ENCODE measurements around the gene PRTG. TPM values are rescaled to one million over a fixed set of nuclear protein-coding genes. Genes with fewer than 3 reads are reported as not detected.
"Not testable (repeated sequence)": the region's sequence is repeated elsewhere in the genome, so short reads cannot be mapped to it uniquely, and the experiment has no call there.

The PRTG gene
- total RNA-seq, 1 experiment from 2014 or later, result 3.6 TPM

DNA sequence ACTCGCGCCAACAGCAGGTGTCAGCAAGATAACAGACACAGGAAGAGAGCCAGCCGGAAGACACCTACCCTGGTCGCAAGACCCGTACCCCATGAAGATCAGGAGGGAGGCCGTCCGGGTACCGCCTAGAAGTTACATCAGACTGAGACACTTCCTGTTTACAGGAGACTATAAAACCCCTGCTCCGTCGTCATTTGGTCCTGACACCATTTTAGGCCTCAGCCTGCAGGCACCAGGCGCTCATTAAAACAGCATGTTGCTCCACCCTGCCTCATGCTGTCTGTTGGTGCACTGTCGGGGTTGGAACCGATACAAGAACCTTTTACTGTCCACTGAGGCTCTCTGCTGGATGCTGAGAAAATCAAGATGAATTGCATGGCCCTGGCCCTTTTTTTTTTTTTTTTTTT is 15.6 kb upstream of the PRTG start:
- no peak for DNase-seq (ENCODE audit: low spot score)
- Mint-ChIP-seq H3K27me3 (ENCODE audit: low read depth) (no peaks in the 10 kb centered on the region), H3K36me3 (no peaks in the 10 kb centered on the region), H3K4me1 (peaks cover 8% of the 10 kb centered on the region), H3K9me3 (no peaks in the 10 kb centered on the region), H3K4me3 (no peak overlapping the region), H3K27ac (no peak overlapping the region)
- ChIA-PET POLR2A (no interaction called here), CTCF (interaction anchor here (0.5 kb wide), 1 partner anchor 29 kb away, joined by 4 read pairs; no protein-coding TSS in a partner anchor)
- ATAC-seq, result no peak; the same call in 1 of the 2 replicates
- TF ChIP-seq, protein P1, sequence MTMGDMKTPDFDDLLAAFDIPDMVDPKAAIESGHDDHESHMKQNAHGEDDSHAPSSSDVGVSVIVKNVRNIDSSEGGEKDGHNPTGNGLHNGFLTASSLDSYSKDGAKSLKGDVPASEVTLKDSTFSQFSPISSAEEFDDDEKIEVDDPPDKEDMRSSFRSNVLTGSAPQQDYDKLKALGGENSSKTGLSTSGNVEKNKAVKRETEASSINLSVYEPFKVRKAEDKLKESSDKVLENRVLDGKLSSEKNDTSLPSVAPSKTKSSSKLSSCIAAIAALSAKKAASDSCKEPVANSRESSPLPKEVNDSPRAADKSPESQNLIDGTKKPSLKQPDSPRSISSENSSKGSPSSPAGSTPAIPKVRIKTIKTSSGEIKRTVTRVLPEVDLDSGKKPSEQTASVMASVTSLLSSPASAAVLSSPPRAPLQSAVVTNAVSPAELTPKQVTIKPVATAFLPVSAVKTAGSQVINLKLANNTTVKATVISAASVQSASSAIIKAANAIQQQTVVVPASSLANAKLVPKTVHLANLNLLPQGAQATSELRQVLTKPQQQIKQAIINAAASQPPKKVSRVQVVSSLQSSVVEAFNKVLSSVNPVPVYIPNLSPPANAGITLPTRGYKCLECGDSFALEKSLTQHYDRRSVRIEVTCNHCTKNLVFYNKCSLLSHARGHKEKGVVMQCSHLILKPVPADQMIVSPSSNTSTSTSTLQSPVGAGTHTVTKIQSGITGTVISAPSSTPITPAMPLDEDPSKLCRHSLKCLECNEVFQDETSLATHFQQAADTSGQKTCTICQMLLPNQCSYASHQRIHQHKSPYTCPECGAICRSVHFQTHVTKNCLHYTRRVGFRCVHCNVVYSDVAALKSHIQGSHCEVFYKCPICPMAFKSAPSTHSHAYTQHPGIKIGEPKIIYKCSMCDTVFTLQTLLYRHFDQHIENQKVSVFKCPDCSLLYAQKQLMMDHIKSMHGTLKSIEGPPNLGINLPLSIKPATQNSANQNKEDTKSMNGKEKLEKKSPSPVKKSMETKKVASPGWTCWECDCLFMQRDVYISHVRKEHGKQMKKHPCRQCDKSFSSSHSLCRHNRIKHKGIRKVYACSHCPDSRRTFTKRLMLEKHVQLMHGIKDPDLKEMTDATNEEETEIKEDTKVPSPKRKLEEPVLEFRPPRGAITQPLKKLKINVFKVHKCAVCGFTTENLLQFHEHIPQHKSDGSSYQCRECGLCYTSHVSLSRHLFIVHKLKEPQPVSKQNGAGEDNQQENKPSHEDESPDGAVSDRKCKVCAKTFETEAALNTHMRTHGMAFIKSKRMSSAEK (CRISPR knock-in tag; IDR thresholded peaks at IDR 0.05; ENCODE audit: borderline replicate concordance), result no peak
- TF ChIP-seq TEAD1 (CRISPR knock-in tag; IDR thresholded peaks at IDR 0.05), result no peak

DNA sequence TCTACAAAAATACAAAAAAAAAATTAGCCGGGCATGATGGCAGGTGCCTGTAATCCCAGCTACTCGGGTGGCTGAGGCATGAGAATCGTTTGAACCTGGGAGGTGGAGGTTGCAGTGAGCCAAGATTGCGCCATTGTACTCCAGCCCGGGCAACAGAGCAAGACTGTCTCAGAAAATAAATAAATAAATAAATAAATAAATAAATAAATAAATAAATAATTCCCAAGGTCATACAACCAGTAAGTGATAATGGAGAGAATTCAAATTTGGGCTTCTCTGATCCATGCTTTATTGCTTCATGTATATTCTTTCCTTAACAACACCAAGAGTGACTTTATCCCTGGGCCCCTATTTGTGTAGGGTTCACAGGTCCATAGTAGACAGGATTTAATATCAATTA is 10.5 kb upstream of the PRTG start:
- CTCF ChIA-PET, result interaction anchor here (0.6 to 1.2 kb wide), 2 partner anchors 21 to 301 kb away, joined by 3 read pairs; no protein-coding TSS in a partner anchor
- peaks cover 13% of the 10 kb centered on the region for H3K4me1 Mint-ChIP-seq
- ATAC-seq; H3K36me3 Mint-ChIP-seq; H3K27ac Mint-ChIP-seq; H3K9me3 Mint-ChIP-seq; POLR2A ChIA-PET; H3K4me3 Mint-ChIP-seq; DNase-seq (ENCODE audit: low spot score): not testable (repeated sequence)
- peaks cover 40% of the 10 kb centered on the region for H3K27me3 Mint-ChIP-seq (ENCODE audit: low read depth)
- TF ChIP-seq HMGA2 (CRISPR knock-in tag; IDR thresholded peaks at IDR 0.05), result 0 out of 2 replicates have a peak, but pooled peaks have one; percentile 4

DNA sequence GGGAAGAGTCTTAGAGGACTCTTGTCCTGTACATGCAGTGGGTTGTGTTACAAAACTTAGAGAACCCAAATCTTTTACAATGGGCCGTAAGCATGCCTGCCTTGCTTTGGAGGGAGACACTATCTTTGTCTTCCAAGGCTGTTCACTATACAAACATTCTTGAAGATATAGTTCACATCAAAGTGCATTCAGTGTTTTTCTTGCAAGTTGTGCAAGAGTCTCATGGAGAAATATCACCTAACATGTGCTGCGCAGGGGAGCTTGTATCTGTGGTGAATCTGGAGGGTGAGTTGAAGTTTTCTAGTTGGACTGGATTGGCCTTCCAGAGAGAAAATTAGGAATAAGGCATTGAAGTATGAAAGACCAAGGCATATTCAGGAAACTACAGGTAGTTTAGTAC is 7.8 kb upstream of the PRTG start:
- H3K4me1 Mint-ChIP-seq, result 0 out of 2 replicates have a peak, but pooled peaks cover 5% of the 10 kb centered on the region
- TF ChIP-seq RELA (CRISPR knock-in tag; IDR thresholded peaks at IDR 0.05; ENCODE audit: borderline replicate concordance), result no peak
- TF ChIP-seq JAZF1 (CRISPR knock-in tag; IDR thresholded peaks at IDR 0.05), result no peak
- TF ChIP-seq, protein P2, sequence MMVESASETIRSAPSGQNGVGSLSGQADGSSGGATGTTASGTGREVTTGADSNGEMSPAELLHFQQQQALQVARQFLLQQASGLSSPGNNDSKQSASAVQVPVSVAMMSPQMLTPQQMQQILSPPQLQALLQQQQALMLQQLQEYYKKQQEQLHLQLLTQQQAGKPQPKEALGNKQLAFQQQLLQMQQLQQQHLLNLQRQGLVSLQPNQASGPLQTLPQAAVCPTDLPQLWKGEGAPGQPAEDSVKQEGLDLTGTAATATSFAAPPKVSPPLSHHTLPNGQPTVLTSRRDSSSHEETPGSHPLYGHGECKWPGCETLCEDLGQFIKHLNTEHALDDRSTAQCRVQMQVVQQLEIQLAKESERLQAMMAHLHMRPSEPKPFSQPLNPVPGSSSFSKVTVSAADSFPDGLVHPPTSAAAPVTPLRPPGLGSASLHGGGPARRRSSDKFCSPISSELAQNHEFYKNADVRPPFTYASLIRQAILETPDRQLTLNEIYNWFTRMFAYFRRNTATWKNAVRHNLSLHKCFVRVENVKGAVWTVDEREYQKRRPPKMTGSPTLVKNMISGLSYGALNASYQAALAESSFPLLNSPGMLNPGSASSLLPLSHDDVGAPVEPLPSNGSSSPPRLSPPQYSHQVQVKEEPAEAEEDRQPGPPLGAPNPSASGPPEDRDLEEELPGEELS (CRISPR knock-in tag; IDR thresholded peaks at IDR 0.05), result no peak
- no peak for TF ChIP-seq PRRX2 (CRISPR knock-in tag; IDR thresholded peaks at IDR 0.05)
- TF ChIP-seq, protein P3, sequence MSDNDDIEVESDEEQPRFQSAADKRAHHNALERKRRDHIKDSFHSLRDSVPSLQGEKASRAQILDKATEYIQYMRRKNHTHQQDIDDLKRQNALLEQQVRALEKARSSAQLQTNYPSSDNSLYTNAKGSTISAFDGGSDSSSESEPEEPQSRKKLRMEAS (CRISPR knock-in tag; IDR thresholded peaks at IDR 0.05), result no peak
- TF ChIP-seq, protein P4, sequence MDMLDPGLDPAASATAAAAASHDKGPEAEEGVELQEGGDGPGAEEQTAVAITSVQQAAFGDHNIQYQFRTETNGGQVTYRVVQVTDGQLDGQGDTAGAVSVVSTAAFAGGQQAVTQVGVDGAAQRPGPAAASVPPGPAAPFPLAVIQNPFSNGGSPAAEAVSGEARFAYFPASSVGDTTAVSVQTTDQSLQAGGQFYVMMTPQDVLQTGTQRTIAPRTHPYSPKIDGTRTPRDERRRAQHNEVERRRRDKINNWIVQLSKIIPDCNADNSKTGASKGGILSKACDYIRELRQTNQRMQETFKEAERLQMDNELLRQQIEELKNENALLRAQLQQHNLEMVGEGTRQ (CRISPR knock-in tag; IDR thresholded peaks at IDR 0.05), result no peak
- TF ChIP-seq ZNF317 (CRISPR knock-in tag; IDR thresholded peaks at IDR 0.05; ENCODE audit: borderline replicate concordance, low read depth), result no peak
- TF ChIP-seq SP1 (CRISPR knock-in tag; conservative IDR thresholded peaks at IDR 0.05), result no peak
- no peak for TF ChIP-seq OVOL2 (CRISPR knock-in tag; IDR thresholded peaks at IDR 0.05; ENCODE audit: borderline replicate concordance)
- ATAC-seq (no peak), DNase-seq (ENCODE audit: low spot score) (no peak)
- no peak overlapping the region for H3K4me3 Mint-ChIP-seq
- H3K36me3 Mint-ChIP-seq, result no peaks in the 10 kb centered on the region
- ChIA-PET CTCF (no interaction called here), POLR2A (interaction anchor here (0.5 kb wide), 1 partner anchor 24 kb away, joined by 5 read pairs; no protein-coding TSS in a partner anchor)
- H3K9me3 Mint-ChIP-seq, result no peaks in the 10 kb centered on the region
- H3K27ac Mint-ChIP-seq, result no peak overlapping the region
- peaks cover 64% of the 10 kb centered on the region for H3K27me3 Mint-ChIP-seq (ENCODE audit: low read depth)

Measured in WTC11 (cell line).